Measurements from ENCODE around the gene SNX25.
A peak's percentile ranks its signal among the peaks of the same experiment; 100 is the strongest.

The SNX25 gene

GRCh38 chr4:185304541-185304940 lies 95.1 kb downstream of the SNX25 start:
- Histone ChIP-seq H3K27me3 (ENCODE audit: insufficient read depth, low read length) (no peaks in the 10 kb centered on the region), H3K79me2 (ENCODE audit: insufficient read depth, low read length) (no peaks in the 10 kb centered on the region), H3K9ac (ENCODE audit: low read length) (no peak overlapping the region; the same call in 1 of the 2 replicates), H2AFZ (ENCODE audit: low read length) (no peak overlapping the region), H3K27ac (ENCODE audit: low read depth, low read length, poor library complexity, severe bottlenecking) (peak overlapping the region; percentile 81), H3F3A (ENCODE audit: insufficient read depth, low read length) (no peaks in the 10 kb centered on the region), H4K20me1 (ENCODE audit: insufficient read depth, low read length) (no peaks in the 10 kb centered on the region), H3K4me1 (ENCODE audit: insufficient read depth, low read length, severe bottlenecking) (peaks cover 28% of the 10 kb centered on the region), H3K9me3 (ENCODE audit: low read length) (no peaks in the 10 kb centered on the region), H3K9me2 (ENCODE audit: low read depth, low read length) (no peaks in the 10 kb centered on the region), H3K4me2 (ENCODE audit: low read length) (peak overlapping the region; percentile 33; the same call in 1 of the 2 replicates), H3K36me3 (ENCODE audit: insufficient read depth, low read length) (peaks cover 30% of the 10 kb centered on the region; the same call in 1 of the 2 replicates), H3K4me3 (ENCODE audit: low read depth, low read length, poor library complexity, severe bottlenecking) (no peak overlapping the region)
- TF ChIP-seq CTCF (IDR thresholded peaks at IDR 0.05; ENCODE audit: low read length) (no peak), EZH2 (IDR thresholded peaks at IDR 0.05; ENCODE audit: borderline replicate concordance, low read length) (no peak)

DNA sequence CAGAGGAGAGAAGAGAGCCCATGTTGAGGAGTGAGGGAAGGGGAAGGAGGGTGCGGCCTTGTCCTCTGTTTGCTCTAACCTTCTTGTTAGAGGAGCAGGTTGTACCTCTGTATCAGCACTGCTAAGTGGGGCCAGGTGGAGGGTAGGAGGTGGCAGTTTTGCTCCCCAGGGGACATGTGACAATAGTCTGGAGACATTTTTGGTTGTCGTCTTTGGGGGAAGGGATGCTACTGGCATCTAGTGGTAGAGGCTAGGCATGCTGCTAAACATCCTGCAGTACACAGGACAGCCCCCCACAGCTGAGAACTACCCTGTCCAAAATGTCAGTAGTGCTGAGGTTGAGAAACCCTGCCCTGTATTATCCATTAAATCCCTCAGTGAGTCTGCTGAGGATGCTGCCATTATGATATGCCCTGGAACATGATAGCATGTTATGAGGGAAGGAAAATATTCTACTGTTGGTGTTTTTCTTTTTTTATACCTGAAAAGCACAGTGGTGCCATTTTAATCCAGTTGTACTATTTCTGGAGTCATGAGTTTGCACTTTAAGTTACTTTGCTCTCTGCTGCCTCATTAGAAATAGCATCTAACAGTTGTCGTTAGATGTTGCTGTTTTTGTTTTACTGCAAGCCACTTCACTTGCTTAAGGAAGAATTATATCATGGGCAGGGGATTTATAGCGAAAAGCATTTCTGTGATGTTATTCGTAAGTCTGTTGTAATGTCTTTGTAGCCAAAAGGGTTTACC lies 95.7 kb downstream of the SNX25 start:
- Histone ChIP-seq H3K9ac (ENCODE audit: low read length) (no peak overlapping the region; the same call in 1 of the 2 replicates), H3K4me1 (ENCODE audit: insufficient read depth, low read length, severe bottlenecking) (peaks cover 34% of the 10 kb centered on the region), H3K4me2 (ENCODE audit: low read length) (peak overlapping the region; percentile 33; the same call in 1 of the 2 replicates), H3K27ac (ENCODE audit: low read depth, low read length, poor library complexity, severe bottlenecking) (peak overlapping the region; percentile 81), H3F3A (ENCODE audit: insufficient read depth, low read length) (no peaks in the 10 kb centered on the region), H3K36me3 (ENCODE audit: insufficient read depth, low read length) (peaks cover 34% of the 10 kb centered on the region; the same call in 1 of the 2 replicates), H3K9me2 (ENCODE audit: low read depth, low read length) (no peaks in the 10 kb centered on the region), H2AFZ (ENCODE audit: low read length) (no peak overlapping the region), H3K27me3 (ENCODE audit: insufficient read depth, low read length) (no peaks in the 10 kb centered on the region), H3K9me3 (ENCODE audit: low read length) (no peaks in the 10 kb centered on the region), H4K20me1 (ENCODE audit: insufficient read depth, low read length) (no peaks in the 10 kb centered on the region), H3K4me3 (ENCODE audit: low read depth, low read length, poor library complexity, severe bottlenecking) (no peak overlapping the region), H3K79me2 (ENCODE audit: insufficient read depth, low read length) (no peaks in the 10 kb centered on the region)
- no peak for TF ChIP-seq EZH2 (IDR thresholded peaks at IDR 0.05; ENCODE audit: borderline replicate concordance, low read length)
- peak; percentile 91 for TF ChIP-seq CTCF (IDR thresholded peaks at IDR 0.05; ENCODE audit: low read length)

GRCh38 chr4:185305979-185306442 lies 96.6 kb downstream of the SNX25 start:
- Histone ChIP-seq H3K4me2 (ENCODE audit: low read length) (no peak overlapping the region), H3K27ac (ENCODE audit: low read depth, low read length, poor library complexity, severe bottlenecking) (no peak overlapping the region)

More at GRCh38 chr4:185305979-185306442, 96.6 kb downstream of the SNX25 start:
- TF ChIP-seq CTCF (IDR thresholded peaks at IDR 0.05; ENCODE audit: low read length) (no peak), EZH2 (IDR thresholded peaks at IDR 0.05; ENCODE audit: borderline replicate concordance, low read length) (no peak)
- H3K36me3 ChIP-seq (ENCODE audit: insufficient read depth, low read length): peaks cover 43% of the 10 kb centered on the region; the same call in 1 of the 2 replicates
- no peaks in the 10 kb centered on the region for H3K9me2 ChIP-seq (ENCODE audit: low read depth, low read length)
- no peaks in the 10 kb centered on the region for H3F3A ChIP-seq (ENCODE audit: insufficient read depth, low read length)
- no peaks in the 10 kb centered on the region for H3K27me3 ChIP-seq (ENCODE audit: insufficient read depth, low read length)
- no peaks in the 10 kb centered on the region for H4K20me1 ChIP-seq (ENCODE audit: insufficient read depth, low read length)
- no peak overlapping the region for H2AFZ ChIP-seq (ENCODE audit: low read length)
- no peak overlapping the region for H3K9ac ChIP-seq (ENCODE audit: low read length)
- H3K79me2 ChIP-seq (ENCODE audit: insufficient read depth, low read length): no peaks in the 10 kb centered on the region
- peaks cover 43% of the 10 kb centered on the region for H3K4me1 ChIP-seq (ENCODE audit: insufficient read depth, low read length, severe bottlenecking)
- H3K4me3 ChIP-seq (ENCODE audit: low read depth, low read length, poor library complexity, severe bottlenecking): no peak overlapping the region
- no peaks in the 10 kb centered on the region for H3K9me3 ChIP-seq (ENCODE audit: low read length)
